ENCODE data around the gene CARD9. TPM values are rescaled to one million over a fixed set of nuclear protein-coding genes. Genes with fewer than 3 reads are reported as not detected.

Gene CARD9
- total RNA-seq, 1 donor from 2014 or later = 1.2 TPM

- TF ChIP-seq CTCF (conservative IDR thresholded peaks at IDR 0.05; ENCODE audit: low read depth, low read length) = no peak
- DNase-seq (ENCODE audit: low read depth) = no peak
- H3K4me3 ChIP-seq (ENCODE audit: low read depth, low read length) = no peak overlapping the region
Measured at GRCh38 chr9:136375096-136375495, 1.6 kb upstream of the CARD9 start.

- TF ChIP-seq CTCF (conservative IDR thresholded peaks at IDR 0.05; ENCODE audit: low read depth, low read length) = no peak
- no peak overlapping the region for H3K4me3 ChIP-seq (ENCODE audit: low read depth, low read length)
- no peak for DNase-seq (ENCODE audit: low read depth)
Measured at GRCh38 chr9:136374183-136374575, 710 bp upstream of the CARD9 start.

- no peak for DNase-seq (ENCODE audit: low read depth)
- peak; percentile 36 for TF ChIP-seq CTCF (conservative IDR thresholded peaks at IDR 0.05; ENCODE audit: low read depth, low read length)
- H3K4me3 ChIP-seq (ENCODE audit: low read depth, low read length) = no peak overlapping the region
Measured at GRCh38 chr9:136372561-136373299, 739 bp downstream of the CARD9 start.

GRCh38 chr9:136372006-136372405 is 1.5 kb downstream of the CARD9 start:
- TF ChIP-seq CTCF (conservative IDR thresholded peaks at IDR 0.05; ENCODE audit: low read depth, low read length) = no peak
- no peak overlapping the region for H3K4me3 ChIP-seq (ENCODE audit: low read depth, low read length)

GRCh38 chr9:136371533-136371880 is 2.0 kb downstream of the CARD9 start:
- no peak for TF ChIP-seq CTCF (conservative IDR thresholded peaks at IDR 0.05; ENCODE audit: low read depth, low read length)
- no peak for DNase-seq (ENCODE audit: low read depth)
- no peak overlapping the region for H3K4me3 ChIP-seq (ENCODE audit: low read depth, low read length)

More at GRCh38 chr9:136372006-136372405, 1.5 kb downstream of the CARD9 start:
- DNase-seq (ENCODE audit: low read depth) = no peak

- DNase-seq (ENCODE audit: low read depth) = no peak
- H3K4me3 ChIP-seq (ENCODE audit: low read depth, low read length) = no peak overlapping the region
Measured at GRCh38 chr9:136370687-136371532, 2.6 kb downstream of the CARD9 start.

More at GRCh38 chr9:136370687-136371532, 2.6 kb downstream of the CARD9 start:
- TF ChIP-seq CTCF (conservative IDR thresholded peaks at IDR 0.05; ENCODE audit: low read depth, low read length) = no peak

All from epithelial cell of proximal tubule (primary cell).